ENCODE measurements around the gene SPDYE8. TPM values are rescaled to one million over a fixed set of nuclear protein-coding genes. Genes with fewer than 3 reads are reported as not detected.
"Not testable (repeated sequence)": the region's sequence is repeated elsewhere in the genome, so short reads cannot be mapped to it uniquely, and the experiment has no call there.

The SPDYE8 gene, protein sequence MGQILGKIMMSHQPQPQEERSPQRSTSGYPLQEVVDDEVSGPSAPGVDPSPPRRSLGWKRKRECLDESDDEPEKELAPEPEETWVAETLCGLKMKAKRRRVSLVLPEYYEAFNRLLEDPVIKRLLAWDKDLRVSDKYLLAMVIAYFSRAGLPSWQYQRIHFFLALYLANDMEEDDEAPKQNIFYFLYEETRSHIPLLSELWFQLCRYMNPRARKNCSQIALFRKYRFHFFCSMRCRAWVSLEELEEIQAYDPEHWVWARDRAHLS
- total RNA-seq (2021) (not detected in 3 replicates), Bru-seq, nascent RNA (not detected)
- long read RNA-seq, experiment 1, partial matches to known transcripts: 0 of 3 reads
- long read RNA-seq, experiment 1, other reads (novel, unspliced or antisense): 3 of 3 reads
- long read RNA-seq, experiment 2: 0 reads
- long read RNA-seq, experiment 3, partial matches to known transcripts: 1 of 1 reads
- long read RNA-seq, experiment 3, other reads (novel, unspliced or antisense): 0 of 1 reads

- H3K9me3 Mint-ChIP-seq; DNase-seq (ENCODE audit: low spot score); H3K36me3 Mint-ChIP-seq; H3K4me1 Mint-ChIP-seq; POLR2A ChIA-PET; CTCF ChIA-PET; ATAC-seq; H3K4me3 Mint-ChIP-seq; H3K27me3 Mint-ChIP-seq (ENCODE audit: low read depth); H3K27ac Mint-ChIP-seq: not testable (repeated sequence)
These were observed at the start of gene SPDYE8 for GRCh38 chr7:73029666-73030065. SPDYE8 (minus strand) TSS chr7:73029766; CDS start chr7:73027966, 1,800 bp downstream.

GRCh38 chr7:73057811-73058210 lies 28.2 kb upstream of the SPDYE8 start, which contains the start of gene SPDYE11:
SPDYE11 (minus strand) TSS chr7:73057911; CDS start chr7:73056111, 1,800 bp downstream.
- ATAC-seq; H3K9me3 Mint-ChIP-seq; H3K27ac Mint-ChIP-seq; CTCF ChIA-PET; H3K27me3 Mint-ChIP-seq (ENCODE audit: low read depth); H3K4me1 Mint-ChIP-seq; H3K4me3 Mint-ChIP-seq; H3K36me3 Mint-ChIP-seq; POLR2A ChIA-PET; DNase-seq (ENCODE audit: low spot score): not testable (repeated sequence)

DNA sequence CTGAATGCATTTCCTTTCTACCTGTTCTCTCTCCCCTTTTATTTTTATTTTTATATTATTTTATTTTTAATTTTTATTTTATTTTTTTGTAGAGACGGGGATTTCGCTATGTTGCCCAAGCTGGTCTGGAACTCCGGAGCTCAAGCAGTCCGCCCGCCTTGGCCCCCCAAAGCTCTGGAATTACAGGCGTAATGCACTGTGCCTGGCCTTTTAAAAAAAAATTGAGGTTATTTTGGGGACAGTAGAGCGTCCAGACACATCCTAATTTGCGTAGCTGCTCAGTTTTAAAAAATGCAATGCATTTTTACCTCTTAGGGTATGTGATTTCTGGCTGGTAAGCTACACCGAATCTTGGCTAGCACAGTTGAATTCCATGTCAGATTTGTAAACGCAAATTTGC lies 23.1 kb downstream of the SPDYE8 start:
- H3K36me3 Mint-ChIP-seq; H3K27me3 Mint-ChIP-seq (ENCODE audit: low read depth); H3K9me3 Mint-ChIP-seq; H3K4me1 Mint-ChIP-seq; ATAC-seq; H3K27ac Mint-ChIP-seq; POLR2A ChIA-PET; CTCF ChIA-PET: not testable (repeated sequence)
- H3K4me3 Mint-ChIP-seq: peak overlapping the region; percentile 50
- DNase-seq (ENCODE audit: low spot score): peak; percentile 14

DNA sequence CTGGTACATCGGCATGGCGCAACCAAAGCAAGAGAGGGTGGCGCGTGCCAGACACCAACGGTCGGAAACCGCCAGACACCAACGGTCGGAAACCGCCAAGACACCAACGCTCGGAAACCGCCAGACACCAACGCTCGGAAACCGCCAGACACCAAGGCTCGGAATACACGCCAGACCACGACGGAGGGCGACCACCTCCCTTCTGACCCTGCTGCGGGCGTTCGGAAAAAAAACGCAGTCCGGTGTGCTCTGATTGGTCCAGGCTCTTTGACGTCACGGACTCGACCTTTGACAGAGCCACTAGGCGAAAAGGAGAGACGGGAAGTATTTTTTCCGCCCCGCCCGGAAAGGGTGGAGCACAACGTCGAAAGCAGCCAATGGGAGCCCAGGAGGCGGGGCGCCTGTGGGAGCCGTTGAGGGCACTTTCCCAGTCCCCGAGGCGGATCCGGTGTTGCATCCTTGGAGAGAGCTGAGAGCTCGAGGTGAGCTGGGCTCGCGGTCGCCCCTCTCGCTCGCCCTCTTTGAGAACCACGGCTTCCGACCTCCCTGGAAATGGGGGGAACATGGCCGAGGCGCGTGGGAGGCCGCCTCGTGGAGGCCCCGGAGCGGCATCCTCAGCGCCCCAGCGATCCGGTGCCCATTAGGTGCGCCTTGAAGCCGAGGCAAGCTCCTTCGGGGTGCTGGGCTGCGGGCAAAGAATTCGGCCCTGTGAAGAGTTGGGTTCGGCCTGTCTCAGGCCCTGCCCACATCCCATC lies 23.7 kb downstream of the SPDYE8 start:
- peak; percentile 92 for ATAC-seq
- POLR2A ChIA-PET; CTCF ChIA-PET; H3K27me3 Mint-ChIP-seq (ENCODE audit: low read depth); H3K36me3 Mint-ChIP-seq; H3K4me1 Mint-ChIP-seq; H3K9me3 Mint-ChIP-seq: not testable (repeated sequence)
- peak overlapping the region; percentile 97 for H3K27ac Mint-ChIP-seq
- peak overlapping the region; percentile 91 for H3K4me3 Mint-ChIP-seq
- DNase-seq (ENCODE audit: low spot score): peak; percentile 94
- TF ChIP-seq ZMAT4 (CRISPR knock-in tag; IDR thresholded peaks at IDR 0.05) (peak; percentile 30; the same call in 1 of the 2 replicates), MYBL2 (CRISPR knock-in tag; IDR thresholded peaks at IDR 0.05) (peak; percentile 86), NFE2L1 (CRISPR knock-in tag; IDR thresholded peaks at IDR 0.05) (peak; percentile 34; the same call in 1 of the 2 replicates), IRF1 (CRISPR knock-in tag; IDR thresholded peaks at IDR 0.05) (0 out of 2 replicates have a peak, but pooled peaks have one; percentile 48), TEAD1 (CRISPR knock-in tag; IDR thresholded peaks at IDR 0.05) (peak; percentile 65; the same call in 1 of the 2 replicates), ETV6 (CRISPR knock-in tag; IDR thresholded peaks at IDR 0.05) (peak; percentile 93), ZNF671 (CRISPR knock-in tag; IDR thresholded peaks at IDR 0.05) (peak; percentile 47; the same call in 1 of the 2 replicates), NFATC4 (CRISPR knock-in tag; IDR thresholded peaks at IDR 0.05) (0 out of 2 replicates have a peak, but pooled peaks have one; percentile 49), ZNF232 (CRISPR knock-in tag; IDR thresholded peaks at IDR 0.05) (peak; percentile 79; the same call in 1 of the 2 replicates), USF1 (CRISPR knock-in tag; IDR thresholded peaks at IDR 0.05) (0 out of 2 replicates have a peak, but pooled peaks have one; percentile 11), SP1 (CRISPR knock-in tag; conservative IDR thresholded peaks at IDR 0.05) (peak; percentile 83), FOXP1 (CRISPR knock-in tag; IDR thresholded peaks at IDR 0.05; ENCODE audit: borderline replicate concordance) (peak; percentile 70), FOXK1 (CRISPR knock-in tag; IDR thresholded peaks at IDR 0.05) (peak; percentile 75), MAX (CRISPR knock-in tag; IDR thresholded peaks at IDR 0.05) (peak; percentile 34; the same call in 1 of the 2 replicates), ZNF416 (CRISPR knock-in tag; IDR thresholded peaks at IDR 0.05) (peak; percentile 77; the same call in 1 of the 2 replicates)
- TF ChIP-seq, protein P1, sequence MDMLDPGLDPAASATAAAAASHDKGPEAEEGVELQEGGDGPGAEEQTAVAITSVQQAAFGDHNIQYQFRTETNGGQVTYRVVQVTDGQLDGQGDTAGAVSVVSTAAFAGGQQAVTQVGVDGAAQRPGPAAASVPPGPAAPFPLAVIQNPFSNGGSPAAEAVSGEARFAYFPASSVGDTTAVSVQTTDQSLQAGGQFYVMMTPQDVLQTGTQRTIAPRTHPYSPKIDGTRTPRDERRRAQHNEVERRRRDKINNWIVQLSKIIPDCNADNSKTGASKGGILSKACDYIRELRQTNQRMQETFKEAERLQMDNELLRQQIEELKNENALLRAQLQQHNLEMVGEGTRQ (CRISPR knock-in tag; IDR thresholded peaks at IDR 0.05): peak; percentile 21; the same call in 1 of the 2 replicates
- TF ChIP-seq, protein P2, sequence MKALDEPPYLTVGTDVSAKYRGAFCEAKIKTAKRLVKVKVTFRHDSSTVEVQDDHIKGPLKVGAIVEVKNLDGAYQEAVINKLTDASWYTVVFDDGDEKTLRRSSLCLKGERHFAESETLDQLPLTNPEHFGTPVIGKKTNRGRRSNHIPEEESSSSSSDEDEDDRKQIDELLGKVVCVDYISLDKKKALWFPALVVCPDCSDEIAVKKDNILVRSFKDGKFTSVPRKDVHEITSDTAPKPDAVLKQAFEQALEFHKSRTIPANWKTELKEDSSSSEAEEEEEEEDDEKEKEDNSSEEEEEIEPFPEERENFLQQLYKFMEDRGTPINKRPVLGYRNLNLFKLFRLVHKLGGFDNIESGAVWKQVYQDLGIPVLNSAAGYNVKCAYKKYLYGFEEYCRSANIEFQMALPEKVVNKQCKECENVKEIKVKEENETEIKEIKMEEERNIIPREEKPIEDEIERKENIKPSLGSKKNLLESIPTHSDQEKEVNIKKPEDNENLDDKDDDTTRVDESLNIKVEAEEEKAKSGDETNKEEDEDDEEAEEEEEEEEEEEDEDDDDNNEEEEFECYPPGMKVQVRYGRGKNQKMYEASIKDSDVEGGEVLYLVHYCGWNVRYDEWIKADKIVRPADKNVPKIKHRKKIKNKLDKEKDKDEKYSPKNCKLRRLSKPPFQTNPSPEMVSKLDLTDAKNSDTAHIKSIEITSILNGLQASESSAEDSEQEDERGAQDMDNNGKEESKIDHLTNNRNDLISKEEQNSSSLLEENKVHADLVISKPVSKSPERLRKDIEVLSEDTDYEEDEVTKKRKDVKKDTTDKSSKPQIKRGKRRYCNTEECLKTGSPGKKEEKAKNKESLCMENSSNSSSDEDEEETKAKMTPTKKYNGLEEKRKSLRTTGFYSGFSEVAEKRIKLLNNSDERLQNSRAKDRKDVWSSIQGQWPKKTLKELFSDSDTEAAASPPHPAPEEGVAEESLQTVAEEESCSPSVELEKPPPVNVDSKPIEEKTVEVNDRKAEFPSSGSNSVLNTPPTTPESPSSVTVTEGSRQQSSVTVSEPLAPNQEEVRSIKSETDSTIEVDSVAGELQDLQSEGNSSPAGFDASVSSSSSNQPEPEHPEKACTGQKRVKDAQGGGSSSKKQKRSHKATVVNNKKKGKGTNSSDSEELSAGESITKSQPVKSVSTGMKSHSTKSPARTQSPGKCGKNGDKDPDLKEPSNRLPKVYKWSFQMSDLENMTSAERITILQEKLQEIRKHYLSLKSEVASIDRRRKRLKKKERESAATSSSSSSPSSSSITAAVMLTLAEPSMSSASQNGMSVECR (CRISPR knock-in tag; IDR thresholded peaks at IDR 0.05; ENCODE audit: borderline replicate concordance): 0 out of 2 replicates have a peak, but pooled peaks have one; percentile 44
